ENCODE measurements around the gene SALL3. TPM values are rescaled to one million over a fixed set of nuclear protein-coding genes. Genes with fewer than 3 reads are reported as not detected.

SALL3 gene
- total RNA-seq, 1 donor from 2014 or later: not detected

GRCh38 chr18:78965260-78965659, 14.4 kb upstream of the SALL3 start:
- intact Hi-C loops (cut with micrococcal nuclease): no loop called here

- intact Hi-C loops (cut with micrococcal nuclease): no loop called here
Observed at GRCh38 chr18:78965917-78966792, 13.5 kb upstream of the SALL3 start.

GRCh38 chr18:78966793-78967106, 12.9 kb upstream of the SALL3 start:
- intact Hi-C loops (cut with micrococcal nuclease): no loop called here

- intact Hi-C loops (cut with micrococcal nuclease): no loop called here
Observed at GRCh38 chr18:78967692-78968091, 11.9 kb upstream of the SALL3 start.

GRCh38 chr18:78969574-78970315, 9.9 kb upstream of the SALL3 start:
- intact Hi-C loops (cut with micrococcal nuclease): no loop called here

GRCh38 chr18:78970774-78971333, 8.8 kb upstream of the SALL3 start:
- intact Hi-C loops (cut with micrococcal nuclease): no loop called here

- intact Hi-C loops (cut with micrococcal nuclease): no loop called here
Observed at GRCh38 chr18:78971511-78972245, 7.9 kb upstream of the SALL3 start.

- intact Hi-C loops (cut with micrococcal nuclease): no loop called here
Observed at GRCh38 chr18:78972385-78972918, 7.2 kb upstream of the SALL3 start.

- intact Hi-C loops (cut with micrococcal nuclease): no loop called here
Observed at GRCh38 chr18:78972930-78973331, 6.7 kb upstream of the SALL3 start.

GRCh38 chr18:78973357-78974083, 6.1 kb upstream of the SALL3 start:
- intact Hi-C loops (cut with micrococcal nuclease): no loop called here

GRCh38 chr18:78974115-78974761, 5.4 kb upstream of the SALL3 start:
- intact Hi-C loops (cut with micrococcal nuclease): no loop called here

- intact Hi-C loops (cut with micrococcal nuclease): no loop called here
Observed at GRCh38 chr18:78975292-78975691, 4.3 kb upstream of the SALL3 start.

- intact Hi-C loops (cut with micrococcal nuclease): no loop called here
Observed at GRCh38 chr18:78975699-78976335, 3.8 kb upstream of the SALL3 start.

GRCh38 chr18:78976765-78977636, 2.6 kb upstream of the SALL3 start:
- intact Hi-C loops (cut with micrococcal nuclease): no loop called here

- intact Hi-C loops (cut with micrococcal nuclease): no loop called here
Observed at GRCh38 chr18:78977637-78978348, 1.8 kb upstream of the SALL3 start.

- intact Hi-C loops (cut with micrococcal nuclease): no loop called here
Observed at GRCh38 chr18:78978349-78979055, 1.1 kb upstream of the SALL3 start.

GRCh38 chr18:78979056-78979729, 425 bp upstream of the SALL3 start:
- intact Hi-C loops (cut with micrococcal nuclease): no loop called here
